ENCODE measurements around the gene TPMT.
"Not testable (repeated sequence)": the region's sequence is repeated elsewhere in the genome, so short reads cannot be mapped to it uniquely, and the experiment has no call there.

Gene TPMT

DNA sequence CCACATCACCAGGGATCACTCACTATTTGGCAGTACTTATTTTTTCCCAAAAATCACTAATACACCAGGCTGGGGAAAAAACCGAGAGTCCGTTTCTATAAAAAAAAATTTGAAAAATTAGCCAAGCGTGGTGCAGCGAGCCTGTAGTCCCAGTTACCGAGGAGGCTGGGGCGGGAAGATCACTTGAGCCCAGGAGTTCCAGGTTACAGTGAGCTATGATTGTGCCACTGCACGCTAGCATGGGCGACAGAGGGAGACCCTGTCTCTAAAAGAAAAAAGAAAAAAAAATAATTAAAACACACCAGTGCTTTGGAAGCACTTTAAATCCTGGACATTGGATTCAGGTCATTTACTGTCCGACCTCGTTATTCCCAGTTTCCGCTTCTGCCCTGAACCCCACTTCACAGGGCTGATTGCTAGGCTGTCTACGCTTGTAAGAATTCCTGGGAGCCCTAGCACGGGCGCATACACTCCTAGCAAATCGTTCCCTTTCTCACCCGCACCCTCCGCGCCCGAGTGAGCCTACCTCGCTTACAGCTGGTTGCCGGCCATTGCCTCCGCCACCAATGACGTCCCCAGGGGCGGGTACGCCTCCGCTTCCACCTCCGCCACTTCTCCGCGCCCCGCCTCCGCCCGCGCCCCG lies at the start of gene TPMT:
Gene TPMT, minus strand, starts transcription at position 571 of the 643 bp plus-strand sequence. CDS start 5,950 bp downstream, outside the sequence.
- DNase-seq = no peak

DNA sequence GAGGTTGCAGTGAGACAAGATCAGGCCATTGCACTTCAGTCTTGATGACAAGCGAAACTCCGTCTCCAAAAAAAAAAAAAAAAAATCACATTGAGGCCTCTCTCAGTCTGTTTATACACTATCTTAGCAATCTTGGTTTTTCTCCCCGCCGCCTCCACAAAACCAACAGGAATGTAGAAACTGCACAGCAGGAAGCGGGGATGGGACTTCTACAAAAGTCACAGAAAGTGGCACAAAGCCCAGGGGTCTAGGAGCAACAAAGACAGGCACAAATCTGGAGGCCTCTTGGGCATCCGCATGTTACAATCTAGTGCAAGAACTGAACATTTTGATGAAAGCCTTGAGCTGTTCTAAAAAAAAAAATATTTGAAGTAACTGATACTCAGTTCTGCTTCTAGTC lies 48.9 kb upstream of the TPMT start:
- DNase-seq = no peak

DNA sequence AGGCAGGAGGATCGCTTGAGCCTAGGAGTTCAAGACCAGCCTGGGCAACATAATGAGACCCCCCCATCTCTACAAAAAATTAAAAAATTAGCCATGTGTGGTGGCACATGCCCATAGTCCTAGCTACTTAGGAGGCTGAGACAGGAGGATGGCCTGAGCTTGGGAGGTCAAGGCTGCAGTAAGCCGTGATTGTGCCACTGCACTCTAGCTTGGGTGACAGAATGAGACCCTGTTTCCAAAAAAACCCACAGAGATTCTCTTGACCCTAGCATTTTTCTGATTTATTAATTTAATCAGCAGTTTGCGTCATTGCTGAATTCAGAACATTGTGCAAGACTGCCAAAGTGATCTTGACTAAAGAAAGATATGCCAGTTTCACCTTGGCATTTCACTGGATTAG lies 37.1 kb upstream of the TPMT start:
- no peak for DNase-seq

DNA sequence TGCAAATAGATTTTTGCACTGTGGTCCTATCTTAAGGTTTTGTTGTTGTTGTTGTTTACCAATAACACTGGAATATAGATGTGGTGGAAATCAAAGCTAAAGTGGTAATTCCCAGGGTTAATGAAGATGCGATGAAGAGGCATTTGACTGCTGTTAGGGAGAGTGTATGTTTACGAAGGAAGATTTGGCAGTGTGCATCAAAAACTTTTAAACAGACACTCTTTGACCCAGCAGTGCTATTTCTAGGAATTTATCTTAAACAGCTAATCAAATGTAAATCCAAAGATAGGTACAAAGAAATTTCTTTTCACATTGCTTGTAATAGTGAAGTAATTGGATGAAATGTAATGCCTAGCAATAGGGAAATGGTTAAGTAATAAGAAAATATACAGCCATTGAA lies 34.3 kb upstream of the TPMT start:
- DNase-seq = no peak

DNA sequence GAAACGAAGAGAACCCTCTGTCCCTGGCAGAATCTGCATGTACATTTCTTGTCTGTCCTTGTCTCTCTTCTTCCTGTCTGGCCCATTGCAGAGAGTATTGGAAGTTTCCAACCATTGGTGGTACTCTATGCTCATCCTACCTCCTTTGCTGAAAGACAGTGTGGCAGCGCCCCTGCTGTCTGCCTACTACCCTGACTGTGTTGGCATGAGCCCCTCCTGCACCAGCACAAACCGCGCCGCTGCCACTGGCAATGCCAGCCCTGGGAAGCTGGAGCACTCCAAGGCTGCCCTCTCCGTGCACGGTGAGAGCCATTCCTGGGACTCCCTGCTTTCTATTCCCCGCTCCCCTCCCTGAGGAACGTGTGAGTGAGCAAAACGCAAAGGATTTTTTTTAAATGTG lies 32.8 kb upstream of the TPMT start:
- no peak for DNase-seq

DNA sequence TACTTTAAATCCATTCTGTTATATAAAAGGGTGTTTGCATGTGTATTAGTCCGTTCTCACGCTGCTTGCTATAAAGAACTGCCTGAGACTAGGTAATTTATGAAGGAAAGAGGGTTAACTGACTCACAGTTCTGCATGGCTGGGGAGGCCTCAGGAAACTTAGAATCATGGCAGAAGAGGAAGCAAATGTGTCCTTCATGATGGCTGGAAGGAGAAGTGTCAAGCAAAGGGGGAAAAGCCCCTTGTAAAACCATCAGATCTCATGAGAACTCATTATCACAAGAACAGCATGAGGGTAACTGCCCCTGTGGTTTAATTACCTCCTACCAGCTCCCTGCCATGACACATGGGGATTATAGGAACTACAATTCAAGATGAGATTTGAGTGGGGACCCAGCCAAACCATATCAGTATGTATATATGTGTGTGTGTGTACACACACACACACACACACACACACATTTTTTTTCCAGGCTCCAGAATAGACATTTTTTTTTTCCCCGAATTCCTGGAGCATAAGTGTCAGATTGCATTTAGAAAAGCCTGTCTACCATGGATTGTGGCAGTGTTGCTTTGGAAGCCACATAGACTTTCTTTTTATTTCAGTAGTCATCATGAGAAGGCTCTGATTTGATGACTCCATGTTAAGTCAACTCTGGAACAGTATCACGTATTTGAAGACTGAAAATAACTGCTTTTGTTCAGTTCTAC lies 31.8 kb upstream of the TPMT start:
- DNase-seq = no peak

DNA sequence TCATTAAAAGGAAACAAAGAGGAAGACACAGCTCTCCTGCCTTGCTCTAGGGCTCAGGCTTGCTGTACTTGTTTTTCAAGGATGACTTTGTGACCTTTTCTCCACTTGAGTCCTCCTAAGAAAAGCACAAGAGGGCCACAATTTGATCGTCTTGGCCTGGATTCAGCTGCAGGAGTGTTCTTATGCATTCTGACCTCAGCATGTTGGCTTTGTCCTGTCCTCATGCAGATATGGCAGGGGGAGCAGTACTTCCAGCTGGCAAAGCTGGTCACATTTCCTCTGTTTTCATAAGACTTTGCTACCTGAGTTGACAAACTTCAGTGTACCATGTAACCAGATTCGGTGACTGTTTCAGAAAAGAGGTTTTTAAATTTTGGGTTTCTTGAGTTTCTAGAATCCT lies 31.2 kb upstream of the TPMT start:
- DNase-seq = no peak

DNA sequence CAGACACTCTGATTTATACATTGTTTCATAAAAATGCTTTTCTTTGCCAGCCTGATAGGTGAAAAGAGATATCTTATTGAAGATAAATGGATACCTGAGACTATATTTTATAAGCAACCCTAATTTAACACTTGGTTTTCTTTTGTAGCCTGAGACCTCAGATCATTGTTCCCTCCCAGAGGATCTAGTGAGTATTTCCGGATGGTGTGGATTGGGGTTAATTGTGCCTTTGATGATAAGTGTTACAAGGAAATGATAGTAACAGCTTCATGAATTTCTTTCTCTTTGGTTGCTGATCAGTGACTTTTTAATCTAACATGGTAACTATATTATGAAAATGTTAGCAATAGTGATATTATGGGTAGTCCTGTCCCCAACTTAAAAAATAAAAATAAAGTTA lies 30.7 kb upstream of the TPMT start:
- DNase-seq = no peak

DNA sequence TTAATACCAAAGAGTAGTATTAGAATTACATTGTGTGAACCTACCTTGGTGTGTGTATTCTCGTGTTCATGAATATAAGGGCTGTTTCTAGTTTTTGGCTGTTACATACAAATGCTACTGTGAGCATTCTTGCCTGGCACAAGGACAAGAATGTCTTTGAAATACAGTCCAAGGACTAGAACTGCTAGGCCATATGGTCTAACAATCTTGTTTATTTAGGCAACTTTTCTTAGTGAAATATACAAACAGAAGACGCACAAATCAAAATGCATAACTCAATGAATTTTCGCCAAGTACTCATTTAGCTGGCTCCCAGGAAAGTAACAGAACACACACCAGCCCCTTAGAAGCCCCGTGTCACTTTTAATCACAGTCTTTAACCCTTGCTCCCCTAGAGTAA lies 28.9 kb upstream of the TPMT start:
- DNase-seq = no peak

DNA sequence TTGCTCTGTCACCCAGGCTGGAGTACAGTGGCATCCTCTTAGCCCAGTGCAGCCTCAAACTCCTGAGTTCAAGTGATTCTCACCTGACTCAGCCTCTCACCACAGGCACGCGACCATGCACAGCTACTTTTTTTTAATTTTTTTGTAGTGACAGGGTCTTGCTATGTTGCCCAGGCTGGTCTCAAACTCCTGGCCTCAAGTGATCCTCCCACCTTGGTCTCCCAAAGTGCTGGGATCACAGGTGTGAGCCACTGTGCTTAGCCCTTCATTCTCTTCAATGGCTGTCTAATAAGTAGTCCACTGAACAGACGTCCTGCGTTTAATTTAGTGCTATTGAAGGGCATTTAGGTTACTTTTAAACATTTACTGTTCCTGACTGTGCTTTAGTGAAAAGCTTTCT lies 27.7 kb upstream of the TPMT start:
- DNase-seq = no peak

DNA sequence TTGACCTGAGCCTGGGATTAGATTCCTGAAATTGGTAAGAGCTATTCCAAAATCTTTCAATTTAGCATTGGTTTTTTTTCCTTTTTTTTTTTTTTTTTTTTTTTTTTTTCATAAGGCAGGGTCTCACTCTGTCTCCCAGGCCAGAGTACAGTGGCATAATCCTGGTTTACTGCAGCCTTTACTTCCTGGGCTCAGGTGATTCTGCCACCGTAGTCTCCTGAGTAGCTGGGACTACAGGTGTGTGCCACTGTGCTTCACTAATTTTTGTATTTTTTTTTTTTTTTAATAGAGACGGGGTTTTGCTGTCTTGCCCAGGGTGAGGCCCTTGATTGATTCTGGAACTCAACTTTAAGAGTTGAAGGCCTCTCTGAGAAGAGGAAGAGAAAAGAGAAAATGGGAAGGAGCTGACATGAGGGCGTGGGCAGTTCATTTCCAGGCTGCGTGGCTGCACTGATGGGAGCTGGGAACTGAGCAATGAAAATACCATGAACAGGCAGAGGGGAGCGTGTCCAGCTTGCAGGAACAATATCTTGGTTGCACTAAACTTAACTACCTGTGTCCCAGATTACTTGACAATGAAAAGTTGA lies 25.0 kb upstream of the TPMT start:
- no peak for DNase-seq

DNA sequence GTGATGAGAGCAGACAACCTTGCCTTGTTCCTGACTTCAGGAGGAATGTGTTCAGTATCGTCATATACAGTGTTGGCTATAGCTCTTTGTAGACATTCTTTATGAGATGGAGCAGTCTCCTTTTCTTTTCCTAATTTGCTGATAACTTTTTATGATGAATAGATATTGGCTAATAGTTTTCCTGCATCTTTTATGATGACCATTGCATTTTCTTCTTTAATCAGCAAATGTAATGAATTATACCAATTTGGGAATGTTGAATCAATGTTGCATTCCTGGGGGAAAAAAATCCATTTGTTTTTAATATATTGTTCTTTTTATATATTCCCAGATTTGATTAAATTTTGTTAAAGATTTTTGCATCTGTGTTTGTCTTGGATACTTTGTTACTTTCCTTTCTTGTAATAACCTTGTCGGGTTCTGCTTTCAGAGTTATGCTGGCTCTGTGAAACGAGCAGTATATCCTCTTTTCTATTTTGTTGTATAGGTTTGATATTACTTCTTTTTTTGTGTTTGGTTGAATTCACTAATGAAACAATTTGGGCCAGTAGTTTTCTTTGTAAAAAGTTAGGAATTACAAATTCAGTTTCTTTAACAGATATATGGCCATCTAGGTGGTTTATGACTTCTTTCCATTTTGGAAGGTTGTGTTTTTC lies 24.2 kb upstream of the TPMT start:
- no peak for DNase-seq

DNA sequence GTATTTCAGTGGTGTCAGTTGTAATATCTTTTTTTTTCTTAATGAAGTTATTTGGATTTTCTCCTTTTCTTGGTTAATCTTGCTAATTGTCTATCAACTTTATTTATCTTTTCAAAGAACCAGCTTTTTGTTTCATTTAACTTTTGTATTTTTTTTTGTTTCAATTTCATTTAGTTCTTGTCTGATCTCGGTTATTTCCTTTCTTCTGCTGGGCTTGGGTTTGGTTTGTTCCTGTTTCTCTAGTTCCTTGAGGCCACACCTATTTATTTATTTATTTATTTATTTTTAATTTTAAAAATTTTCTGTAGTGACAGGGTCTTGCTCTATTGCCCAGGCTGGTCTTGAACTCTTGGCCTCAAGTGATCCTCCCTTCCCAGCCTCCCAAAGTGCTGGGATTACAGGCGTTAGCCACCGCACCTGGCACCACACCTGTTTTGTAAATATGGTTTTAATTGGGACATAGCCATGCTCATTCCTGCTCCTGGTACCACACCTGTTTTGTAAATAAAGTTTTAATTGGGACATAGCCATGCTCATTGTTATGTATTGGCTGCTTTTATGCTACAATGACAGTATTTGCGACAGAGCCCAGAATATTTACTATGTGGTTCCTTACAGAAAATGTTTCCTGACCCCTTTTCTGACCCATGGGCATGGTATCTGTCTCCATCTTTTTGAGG lies 22.5 kb upstream of the TPMT start:
- DNase-seq = no peak

DNA sequence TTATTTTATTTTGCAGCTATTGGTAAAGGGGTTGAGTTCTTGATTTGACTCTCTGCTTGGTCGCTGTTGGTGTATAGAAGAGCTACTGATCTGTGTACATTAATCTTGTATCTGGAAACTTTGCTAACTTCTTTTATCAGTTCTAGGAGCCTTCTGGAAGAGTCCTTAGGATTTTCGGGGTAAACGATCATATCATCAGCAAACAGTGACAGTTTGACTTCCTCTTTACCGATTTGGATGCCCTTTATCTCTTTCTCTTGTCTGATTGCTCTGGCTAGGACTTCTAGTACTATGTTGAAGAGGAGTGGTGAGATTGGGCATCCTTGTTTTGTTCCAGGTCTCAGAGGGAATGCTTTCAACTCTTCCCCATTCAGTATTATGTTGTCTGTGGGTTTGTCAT lies 21.3 kb upstream of the TPMT start:
- DNase-seq = not testable (repeated sequence)

DNA sequence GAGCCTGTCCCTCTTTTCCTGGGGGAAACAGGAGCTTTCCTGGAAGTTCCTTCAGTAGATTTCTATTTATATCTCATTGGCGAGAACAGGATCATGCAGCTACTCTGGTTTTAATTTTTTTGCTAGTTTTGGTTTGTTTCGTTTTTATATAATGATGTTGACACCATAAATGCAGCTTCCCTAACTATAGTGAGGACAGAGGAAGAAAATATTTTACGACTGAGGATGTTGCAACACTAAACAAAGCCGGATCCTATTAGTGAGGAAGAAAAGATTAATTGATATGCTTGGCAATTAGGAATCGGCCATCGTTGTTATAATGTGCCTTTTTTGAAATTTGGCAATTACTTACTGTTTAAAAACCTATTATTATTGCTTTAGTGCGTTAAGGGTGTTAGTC lies 17.0 kb upstream of the TPMT start:
- DNase-seq = no peak

DNA sequence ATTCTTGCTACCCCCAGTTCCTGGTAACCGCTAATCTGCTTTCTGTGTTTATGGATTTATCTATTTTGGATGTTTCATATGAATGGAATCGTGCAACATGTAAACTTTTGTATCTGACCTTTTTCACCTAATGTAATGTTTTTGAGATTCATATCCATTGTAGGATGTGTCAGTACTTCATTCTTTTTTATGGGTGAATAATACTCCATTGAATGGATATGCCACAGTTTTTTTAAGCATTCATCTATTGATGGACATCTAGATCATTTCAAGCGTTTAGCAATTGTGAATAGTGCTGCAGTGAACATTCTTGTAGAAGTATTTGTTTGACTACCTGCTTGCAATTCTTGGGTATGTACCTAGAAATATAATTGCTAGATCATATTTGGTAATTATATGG lies 13.4 kb upstream of the TPMT start:
- DNase-seq = no peak

DNA sequence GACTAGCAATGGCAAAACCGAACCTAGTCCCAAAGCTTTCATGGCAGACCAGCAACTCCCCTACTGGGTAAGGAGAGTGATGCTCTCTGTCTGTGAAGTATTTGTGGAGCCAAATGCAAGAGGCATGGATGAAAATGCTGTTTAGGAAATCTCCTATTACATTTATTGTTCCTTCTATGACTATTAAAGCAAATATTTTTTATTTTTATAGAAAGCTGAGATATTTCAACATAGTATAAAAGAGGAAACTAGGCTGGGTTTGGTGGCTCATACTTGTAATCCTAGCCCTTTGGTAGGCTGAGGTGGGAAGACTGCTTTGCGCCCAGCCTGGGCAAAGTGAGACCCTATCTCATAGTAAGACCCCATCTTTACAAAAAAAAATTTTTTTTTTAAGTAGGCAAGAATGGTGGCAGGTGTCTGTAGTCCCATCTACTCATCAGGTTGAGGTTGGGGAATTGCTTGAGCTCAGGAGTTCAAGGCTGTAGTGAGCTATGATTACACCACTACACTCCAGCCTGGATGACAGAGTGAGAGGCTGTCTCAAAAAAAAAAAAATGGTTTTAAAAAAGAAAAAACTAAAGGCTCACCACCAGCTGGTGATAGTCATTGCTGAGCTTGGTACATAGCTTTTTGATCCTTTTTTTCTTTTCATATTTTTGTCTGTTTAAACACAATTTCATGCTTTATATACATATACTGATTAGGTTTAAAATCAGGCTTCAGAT lies 11.6 kb upstream of the TPMT start:
- no peak for DNase-seq

DNA sequence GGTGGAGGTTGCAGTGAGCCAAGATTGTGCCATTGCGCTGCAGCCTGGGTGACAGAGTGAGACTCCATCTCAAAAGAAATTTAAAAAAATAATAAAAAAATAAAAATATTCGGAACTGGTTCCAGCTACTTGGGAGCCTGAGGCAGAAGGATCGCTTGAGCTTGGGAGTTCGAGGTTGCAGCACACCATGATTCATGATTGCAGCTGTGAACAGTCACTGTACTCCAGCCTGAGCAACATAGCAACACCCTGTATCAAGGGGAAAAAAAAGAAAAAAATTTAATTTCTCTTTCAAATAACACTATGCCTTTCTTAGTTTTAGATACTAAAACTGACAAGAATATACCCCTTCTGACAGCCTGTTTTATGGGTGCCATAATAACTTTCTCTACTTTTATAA lies 10.9 kb upstream of the TPMT start:
- DNase-seq = no peak

DNA sequence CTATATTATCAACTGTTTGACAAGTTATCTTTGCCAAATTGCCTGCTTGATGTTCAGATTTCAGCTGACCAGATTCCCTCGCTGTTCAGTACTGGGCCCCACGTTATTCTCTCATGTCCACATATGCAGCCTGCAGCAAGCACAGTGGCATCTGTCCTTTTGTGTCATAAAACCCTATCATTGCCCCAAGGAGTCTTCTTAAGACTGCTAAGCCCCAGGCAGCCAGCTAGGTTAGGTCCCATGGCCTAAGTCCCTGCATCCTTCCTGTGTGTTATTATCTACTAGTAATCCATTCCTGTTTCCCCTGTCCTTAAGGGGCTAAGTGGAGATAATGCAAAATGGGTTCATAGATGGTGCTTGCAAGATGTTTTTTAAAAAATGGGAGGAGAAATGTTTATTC lies 7.5 kb upstream of the TPMT start:
- DNase-seq = no peak

DNA sequence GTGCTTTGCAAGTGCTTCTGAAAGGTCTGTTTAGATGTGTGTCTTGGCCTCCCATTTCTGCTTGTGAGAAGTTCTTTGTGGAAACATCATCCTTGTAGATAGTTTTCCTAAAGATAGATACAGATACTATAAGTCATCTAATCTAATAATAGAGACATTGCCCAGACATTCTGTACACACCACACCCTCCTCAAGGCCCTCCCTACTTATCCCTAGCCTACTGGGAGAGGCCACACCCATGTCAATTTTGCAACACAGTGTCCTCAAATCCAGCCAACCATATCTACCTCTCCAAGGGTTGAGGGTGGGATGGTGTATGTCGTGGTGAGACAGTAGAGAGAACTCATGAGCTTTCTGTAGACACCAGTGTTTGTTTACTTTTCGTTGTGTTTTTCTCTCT lies 6.6 kb upstream of the TPMT start:
- no peak for DNase-seq

DNA sequence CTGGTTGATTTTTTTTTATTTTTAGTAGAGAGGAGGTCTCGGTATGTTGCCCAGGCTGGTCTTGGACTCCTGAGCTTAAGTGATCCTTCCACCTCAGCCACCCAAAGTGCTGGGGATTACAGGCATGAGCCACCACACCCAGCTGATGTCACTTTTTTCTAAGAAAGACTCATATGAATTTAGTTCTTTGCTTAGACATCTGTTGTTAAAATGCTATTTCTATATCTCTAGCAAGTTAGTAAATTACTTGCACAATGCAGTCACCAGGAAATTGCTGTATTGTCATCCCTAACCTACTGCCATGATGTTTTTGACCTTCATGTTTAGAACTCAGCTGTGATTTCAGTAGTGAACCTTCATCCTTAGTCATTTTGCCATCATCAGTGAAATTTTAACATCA lies 6.0 kb upstream of the TPMT start:
- DNase-seq = no peak

DNA sequence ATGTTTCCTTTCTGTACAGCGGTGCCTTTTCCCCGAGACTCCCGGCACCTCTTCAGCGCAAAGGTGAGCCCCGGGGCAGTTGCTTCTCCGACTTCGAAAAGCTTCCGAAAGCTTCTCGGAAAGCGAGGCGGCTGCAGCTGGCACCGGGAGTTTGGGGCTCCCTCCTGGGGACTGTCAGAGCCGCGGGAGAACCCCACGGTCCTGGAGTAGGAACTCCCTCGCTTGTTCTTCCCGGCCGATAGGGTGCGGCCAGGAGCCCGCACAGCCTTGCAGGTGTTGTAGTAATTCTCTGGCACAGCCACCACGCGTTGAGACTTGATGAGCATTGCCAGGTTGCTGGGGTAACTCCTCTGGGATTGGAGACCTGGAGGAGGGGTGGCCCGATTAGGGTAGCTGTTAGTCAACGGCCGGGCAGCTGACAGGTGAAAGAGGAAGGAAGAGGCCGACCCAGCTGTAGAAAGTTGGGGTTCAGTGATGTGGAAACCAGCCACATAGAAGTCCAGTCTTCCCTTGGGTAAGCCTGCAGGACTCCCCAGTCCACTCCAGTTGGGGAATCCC lies 1.1 kb upstream of the TPMT start:
- peak; percentile 51 for DNase-seq
